Stimulated activated naive CD4-positive, alpha-beta T cell (primary cell): Measurements from ENCODE around the gene PALM.
"Not testable (repeated sequence)": the region's sequence is repeated elsewhere in the genome, so short reads cannot be mapped to it uniquely, and the experiment has no call there.

ENCODE experiments used
- DNase-seq, 6 experiments: peaks; one replicate each; lab custom pipeline; 2025; lab: John Stamatoyannopoulos, UW

Gene PALM

DNA sequence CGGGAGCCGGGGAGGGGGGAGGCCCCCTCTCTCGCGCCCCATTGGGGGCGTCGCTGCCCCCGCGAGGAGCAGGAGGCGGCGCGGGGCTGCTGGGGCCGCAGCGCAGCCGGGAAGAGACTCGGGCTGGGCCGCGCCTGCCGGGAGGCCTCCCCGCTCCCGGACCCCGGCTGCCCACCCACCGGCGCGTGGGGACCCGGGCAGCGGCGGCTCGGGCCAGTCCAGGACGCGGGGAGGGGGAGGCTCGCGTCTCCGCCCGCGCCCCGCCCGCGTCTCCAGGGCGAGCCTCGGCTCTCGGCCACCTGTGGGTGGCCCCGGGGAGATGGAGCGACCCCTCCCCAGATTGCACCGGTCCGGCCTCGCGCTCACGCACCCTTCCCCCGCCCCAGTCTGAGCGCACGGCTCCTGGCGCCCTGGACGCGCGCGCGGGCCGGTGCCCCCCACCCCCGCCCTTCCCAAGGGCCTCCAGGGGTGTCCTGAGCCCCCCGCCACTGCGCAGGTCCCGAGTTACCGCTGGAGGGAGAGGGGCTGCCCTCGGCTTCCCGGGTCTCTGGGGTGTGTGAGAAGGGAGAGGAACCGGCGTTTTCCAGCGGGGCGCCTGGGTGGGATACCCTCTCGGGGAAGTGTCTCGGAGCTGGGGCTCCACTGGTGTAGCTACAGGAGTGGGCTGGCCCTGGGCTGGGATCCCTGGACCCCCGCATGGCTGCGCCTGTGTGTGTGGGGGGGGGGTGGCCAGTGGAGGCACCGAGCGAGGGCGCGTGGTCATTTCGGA, 645 bp downstream of the PALM start:
- DNase-seq = no peak

DNA sequence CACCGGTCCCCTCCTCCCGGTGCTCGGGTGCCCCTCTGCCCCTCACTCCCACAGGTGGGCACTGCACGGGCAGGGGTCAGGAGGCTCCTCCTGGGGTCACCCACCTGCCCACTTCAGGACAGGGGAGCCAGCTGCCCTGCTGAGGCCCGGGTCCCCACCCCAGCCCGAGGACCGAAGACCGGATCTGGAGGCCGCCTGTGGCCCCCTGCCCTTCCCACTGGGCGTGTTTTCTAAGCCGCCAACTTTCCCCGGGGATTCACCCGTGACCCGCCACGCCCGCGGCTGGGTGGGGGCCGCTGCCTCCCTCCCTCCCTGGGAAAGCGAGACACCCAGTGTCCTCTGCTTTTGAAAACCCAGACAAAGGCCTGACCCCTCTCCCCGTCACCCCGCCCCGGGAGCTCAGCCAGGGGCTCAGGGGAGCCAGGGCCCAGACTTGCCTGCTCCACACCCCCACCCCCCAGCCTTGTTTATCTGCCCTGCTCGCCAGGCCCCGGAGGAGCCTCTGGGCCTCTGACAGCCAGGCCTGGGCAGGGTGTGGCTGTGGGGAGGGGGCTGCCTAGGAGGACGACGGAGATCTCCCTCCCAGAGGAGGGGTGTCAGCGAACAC, 1.3 kb downstream of the PALM start:
- no peak for DNase-seq

DNA sequence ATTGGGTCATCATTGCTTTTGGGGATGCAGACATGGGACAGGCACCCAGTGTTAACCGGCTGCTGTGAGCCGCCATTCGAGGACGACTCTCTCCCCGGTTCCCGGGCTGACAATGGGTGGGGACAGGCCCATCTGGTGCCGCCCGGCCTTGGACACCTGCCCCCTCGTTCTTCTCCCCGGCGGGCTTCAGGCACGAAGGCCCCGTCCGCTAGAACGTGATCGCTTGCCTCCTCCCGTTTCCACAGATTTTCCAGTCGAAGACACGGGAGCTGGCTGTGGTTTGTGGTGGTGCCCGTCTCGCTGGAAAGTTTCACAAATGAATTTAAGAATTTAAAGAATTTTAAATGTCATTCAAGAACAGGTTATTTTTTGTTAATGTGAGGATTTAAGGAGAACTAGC, 2.0 kb downstream of the PALM start:
- DNase-seq = no peak

DNA sequence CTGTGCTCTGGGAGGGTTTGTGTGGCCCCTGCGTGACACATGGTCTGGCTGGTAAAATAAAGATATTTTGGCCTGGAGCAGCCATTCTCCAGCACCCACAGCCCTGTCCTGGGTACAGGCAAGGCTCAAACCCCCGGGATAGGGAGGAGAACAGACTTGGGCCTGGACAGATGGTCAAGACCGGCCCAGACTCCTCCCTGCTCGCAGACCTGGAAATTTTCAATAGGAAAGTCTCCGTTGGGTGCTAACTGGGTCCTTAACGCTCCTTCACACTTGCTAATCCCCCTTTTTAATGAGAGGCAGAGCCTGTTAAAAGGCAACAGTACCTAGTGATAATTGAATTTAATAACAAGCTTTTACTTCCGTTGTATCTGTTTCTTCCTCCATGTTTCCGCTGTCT, 2.5 kb downstream of the PALM start:
- DNase-seq = no peak

DNA sequence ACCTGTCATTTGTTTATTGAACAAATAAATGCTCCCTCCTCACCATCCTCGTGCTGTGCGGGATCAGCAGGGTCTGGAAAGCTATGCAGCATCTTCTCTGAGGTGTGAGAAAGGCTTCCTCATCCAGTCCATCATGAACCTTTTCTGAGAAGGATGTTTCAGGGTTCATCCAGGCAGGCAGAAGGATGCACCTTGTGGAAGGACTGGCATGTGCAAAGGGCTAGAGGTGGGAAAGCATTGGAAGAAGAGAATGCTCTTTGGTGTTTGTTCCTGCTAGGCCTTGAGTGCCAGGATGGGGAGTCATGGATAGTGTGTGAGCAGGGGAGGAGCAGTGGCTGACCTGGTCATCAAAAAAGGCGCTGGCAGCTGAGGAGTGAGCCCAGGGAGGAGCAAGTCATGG, 6.6 kb downstream of the PALM start:
- DNase-seq = no peak

DNA sequence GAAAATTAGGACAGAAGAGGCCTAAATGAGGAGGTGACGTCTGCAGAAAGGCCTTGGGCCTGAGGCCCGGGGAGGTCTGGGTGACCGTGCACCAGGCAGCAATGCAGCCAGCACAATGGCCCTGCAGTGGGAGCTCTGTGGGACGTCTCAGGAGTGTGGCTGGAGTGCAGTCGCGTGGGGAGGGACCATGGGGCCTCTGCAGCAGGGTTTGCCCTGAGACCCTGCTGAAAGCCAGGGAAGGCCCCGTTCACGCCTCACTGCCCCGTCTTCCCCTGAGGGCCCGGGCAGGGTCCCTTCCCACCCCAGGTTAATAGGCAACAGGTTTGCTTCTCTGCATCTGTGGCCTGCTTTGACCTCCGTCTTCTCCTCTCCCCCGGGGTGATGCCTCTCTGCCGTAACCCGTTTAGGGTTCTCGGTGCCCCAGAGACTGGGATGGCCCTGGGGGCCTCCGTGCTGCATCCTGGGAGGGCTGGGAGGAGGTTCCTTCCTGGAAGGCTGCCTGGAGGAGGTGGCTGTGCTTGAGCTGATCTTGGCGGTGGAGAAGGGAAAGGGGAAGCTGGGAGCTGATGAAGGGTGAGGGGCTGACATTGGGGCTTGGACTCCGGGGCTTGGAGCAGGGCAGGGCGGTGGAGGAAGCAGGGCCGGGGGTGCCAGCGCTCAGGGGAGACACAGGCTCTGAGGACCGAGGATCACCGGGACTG, 9.7 kb downstream of the PALM start:
- DNase-seq = no peak

DNA sequence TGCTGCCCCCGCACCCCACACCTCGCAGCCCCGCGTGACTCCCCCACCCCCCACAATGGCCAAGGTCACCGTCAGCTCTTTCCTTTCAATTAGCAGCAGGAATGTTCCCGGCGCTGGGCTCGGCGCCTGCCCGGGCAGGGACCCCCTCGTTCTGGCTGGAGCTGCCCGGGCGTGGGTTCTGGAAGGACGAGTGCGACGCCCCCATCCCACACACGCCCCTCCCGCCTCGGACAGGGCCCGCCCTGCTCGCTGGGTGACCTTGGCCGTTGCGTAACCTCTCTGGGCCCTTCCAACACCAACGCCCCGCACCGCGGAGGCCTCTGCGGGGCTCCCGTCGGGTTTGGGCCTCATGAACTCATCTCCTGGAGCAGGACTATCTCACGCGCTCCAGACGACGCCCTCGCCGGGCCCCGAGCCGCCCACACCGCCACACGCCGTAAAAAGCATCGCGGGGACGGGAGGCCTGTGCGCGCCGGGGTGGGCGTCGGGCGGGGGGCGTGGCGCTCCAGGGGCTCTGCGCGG, 10.3 kb downstream of the PALM start:
- no peak for DNase-seq

DNA sequence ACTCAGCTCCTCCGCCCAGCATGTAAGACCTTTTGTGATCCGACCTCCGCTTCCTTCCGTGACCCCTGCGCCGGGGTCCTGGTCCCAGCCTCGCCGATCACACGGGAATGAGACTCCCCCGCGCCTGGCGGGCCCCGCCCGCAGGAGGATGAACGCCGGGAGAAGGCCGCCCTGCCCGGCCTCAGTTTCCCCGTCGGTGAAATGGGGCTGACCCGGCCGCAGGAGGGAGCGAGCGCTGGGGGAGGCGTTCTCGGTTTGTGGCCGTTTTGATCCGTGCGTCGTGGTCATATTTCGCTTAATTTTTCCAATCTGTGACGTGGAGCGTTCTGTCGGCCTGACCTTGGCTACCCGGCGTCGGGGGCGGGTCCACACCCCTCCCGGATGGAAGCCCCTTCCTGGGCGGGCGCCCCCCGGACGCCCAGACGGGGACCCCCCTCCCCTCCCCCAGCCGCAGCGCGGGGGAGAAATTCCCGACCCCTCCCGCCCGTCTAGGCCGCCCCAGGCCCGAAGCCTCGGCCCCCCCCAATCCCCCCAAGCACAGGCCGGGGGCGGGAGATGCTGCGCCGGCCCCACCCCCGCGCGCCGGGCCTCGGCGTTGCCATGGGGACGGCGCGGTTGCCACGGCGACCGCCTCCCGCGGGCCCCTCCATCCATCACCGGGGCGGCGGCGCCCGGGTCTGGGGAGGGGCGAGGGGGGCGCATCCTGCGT, 11.1 kb downstream of the PALM start:
- no peak for DNase-seq

DNA sequence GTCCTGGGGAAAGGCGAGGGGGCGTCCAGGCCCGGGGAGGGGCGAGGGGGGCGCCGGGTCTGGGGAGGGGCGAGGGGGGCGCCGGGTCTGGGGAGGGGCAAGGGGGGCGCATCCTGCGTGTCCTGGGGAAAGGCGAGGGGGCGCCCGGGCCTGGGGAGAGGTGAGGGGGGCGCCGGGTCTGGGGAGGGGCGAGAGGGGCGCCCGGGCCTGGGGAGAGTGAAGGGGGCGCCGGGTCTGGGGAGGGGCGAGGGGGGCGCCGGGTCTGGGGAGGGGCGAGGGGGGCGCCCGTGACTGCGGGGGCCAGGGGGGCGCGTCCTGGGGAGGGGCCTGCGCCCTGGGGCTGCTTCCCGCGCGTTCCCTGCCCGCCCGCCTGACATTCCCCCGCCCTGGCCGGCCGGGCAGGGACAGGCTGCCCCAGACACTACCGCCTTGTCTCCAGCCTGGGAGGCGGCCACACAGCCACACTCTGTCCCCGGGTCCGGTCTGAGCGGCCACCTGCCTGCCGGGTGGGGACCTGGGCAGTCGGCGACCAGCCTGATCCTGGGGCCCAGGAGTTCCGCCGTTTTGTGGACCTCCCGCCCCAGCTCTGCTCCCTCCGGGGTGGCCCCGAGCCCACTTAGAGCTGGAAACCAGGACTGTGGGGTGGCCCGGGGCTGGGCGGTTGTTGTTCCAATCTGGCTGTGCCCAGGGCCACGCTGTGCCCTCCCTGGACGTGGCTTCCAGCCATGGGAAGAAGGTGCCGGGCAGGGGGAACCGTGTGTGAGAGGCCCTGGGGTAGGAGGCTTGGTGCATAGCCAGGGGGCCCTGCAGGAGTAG, 11.8 kb downstream of the PALM start:
- DNase-seq = no peak

DNA sequence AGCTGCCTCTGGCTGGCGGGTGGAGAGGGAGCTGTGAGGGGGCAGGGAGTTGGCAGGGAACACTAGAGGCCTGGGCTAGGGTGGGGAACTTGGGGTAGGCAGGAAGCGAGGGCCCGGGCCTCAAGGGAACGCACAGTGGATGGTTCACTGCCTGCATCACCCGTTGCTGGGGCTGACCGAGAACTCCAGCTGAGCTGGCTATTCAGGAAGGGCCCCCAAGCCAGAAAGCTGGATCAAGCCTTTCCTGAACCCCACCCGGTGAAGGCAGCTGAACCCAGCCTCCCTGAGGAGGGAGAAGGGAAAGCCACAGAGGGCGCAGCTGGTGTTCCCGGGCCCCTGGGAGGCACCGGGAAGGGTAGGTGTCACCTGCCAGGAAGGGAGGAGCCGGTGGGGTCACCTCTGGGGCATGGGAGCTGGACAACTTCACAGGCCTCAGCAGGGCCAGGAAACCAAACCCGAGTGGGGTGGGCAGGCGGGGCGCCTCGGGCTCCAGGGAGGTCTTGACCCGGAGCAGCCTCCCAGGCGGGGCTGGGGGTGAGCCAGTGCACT, 13.9 kb downstream of the PALM start:
- no peak for DNase-seq

DNA sequence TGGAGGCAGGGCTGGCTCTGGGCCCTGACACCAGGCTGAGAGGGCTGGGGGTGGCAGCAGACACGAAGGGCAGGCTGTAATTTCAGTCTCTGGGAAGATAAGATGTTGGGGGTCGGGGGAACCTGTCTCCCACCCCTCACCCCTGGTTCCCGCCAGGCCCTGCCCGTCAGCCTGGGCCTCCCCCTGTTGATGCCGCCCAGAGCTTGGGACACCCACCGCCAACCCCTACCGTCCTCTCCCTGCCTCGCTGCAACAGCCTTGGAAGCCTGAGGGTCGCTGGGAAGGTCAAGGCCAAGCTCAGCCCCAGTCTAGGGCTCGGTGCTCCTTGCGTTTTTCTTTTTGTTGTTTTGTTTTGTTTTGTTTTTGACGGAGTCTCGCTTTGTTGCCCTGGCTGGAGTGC, 14.5 kb downstream of the PALM start:
- DNase-seq = no peak

DNA sequence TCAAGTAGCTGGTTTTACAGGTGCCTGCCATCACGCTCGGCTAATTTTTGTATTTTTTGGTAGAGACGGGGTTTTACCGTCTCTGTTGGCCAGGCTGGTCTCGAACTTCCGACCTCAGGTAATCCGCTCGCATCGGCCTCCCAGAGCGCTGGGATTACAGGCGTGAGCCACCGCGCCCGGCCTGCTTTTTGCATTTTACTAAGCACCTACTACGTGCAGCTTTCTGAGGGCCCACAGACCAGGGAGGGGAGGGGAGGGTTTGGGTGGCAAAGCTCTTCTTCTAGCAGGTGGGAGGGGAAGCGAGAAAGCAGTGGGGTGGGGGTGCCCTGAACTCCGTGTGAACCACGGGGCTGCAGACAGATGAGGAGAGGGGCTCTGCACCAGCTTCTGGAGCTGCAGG, 15.0 kb downstream of the PALM start:
- DNase-seq = no peak

DNA sequence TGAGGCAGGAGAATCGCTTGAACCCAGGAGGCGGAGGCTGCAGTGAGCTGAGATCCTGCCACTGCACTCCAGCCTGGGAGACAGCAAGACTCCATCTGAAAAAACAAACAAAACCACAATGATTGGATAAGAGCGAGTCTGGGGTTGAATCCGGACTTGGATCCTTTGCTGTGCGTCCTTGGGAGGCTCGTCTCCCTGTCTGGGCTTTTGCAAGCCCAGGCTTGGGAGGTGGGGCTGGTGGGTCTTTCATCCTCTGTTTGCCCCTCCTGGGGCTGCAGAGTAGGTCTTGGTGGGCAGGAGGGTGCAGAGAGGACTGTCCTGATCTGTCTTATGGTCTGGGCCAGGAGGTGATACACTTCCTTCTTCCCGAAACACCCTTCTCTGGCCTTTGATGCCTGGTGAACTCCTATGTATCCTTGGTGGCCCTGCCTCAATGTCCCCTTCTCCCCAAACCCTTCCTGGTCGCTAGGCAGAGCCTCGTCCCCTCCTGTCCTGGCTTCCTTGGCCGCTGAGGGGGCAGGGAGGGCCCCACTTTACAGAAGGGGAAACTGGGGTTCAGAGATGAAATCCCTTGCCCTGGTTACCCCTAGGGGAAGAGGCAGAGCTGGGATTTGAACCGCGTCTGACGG, 16.8 kb downstream of the PALM start:
- DNase-seq = no peak

DNA sequence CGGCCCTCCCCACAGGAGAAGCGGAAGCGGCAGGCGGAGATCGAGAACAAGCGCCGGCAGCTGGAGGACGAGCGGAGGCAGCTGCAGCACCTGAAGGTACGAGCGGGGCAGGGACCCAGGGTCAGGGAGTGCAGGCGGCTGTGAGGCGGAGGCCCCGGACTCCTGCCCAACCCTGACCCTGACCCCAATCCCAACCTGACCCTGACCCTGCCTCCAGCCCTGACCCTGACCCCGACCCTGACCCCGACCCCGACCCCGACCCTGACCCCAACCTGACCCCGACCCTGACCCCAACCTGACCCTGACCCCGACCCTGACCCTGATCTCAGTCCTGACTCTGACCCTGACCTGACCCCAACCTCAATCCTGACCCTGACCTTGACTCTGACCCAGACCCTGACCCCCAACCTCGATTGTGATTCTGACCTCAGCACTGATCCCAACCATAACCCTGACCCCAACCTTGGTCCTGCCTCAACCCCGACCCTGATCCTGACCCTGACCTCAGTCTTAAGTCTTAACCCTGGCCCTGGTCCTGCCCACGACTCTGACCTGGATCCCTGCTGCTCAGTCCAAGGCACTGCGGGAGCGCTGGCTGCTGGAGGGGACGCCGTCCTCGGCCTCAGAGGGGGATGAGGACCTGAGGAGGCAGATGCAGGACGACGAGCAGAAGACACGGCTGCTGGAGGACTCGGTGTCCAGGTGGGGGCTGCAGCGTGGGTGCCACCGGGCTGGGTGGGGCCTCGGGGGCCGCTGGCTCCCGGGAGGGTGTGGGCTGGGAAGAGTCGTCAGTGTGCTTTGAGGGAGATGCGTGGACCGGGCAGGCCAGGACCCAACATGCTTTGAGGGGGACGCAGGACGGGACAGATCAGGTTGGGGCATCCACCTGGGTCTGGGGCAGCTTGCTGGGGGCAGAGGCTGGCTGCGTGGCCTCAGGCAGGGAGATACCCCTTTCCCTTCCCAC, 18.5 kb downstream of the PALM start:
- no peak for DNase-seq

DNA sequence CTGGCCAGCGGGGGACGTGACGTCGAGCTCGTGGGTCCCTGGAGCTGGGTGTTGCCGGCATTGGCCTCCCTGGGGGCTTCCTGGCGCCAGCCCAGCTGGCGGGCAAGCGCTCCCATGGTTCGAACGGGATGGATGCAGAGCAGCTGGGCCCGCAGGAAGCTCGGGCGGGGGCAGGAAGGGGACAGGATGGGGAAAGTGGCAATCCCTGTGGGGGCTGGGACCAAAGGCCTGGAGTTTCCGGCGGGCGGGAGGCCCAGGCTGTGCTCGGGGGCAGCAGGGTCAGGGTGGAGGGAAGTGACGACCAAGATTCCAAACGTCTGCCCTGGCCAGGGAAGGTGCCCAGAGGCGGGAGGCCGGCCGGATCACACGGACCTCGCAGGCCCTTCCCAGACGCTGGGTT, 19.3 kb downstream of the PALM start:
- DNase-seq = no peak

DNA sequence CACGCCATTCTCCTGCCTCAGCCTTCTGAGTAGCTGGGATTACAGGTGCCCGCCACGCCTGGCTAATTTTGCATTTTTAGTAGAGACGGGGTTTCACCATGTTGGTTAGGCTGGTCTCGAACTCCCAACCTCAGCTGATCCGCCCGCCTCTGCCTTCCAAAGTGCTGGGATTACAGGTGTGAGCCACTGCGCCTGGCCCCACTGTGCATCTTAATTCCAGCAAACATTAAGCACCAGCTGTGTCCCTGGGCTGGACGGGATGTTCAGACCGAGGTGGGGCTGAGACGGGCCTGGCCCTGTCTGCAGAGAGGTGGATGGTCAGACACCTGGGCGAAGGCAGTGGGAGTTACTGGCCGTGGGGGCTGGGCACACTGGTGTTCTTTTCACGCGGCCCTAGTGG, 20.8 kb downstream of the PALM start:
- DNase-seq = not testable (repeated sequence)

DNA sequence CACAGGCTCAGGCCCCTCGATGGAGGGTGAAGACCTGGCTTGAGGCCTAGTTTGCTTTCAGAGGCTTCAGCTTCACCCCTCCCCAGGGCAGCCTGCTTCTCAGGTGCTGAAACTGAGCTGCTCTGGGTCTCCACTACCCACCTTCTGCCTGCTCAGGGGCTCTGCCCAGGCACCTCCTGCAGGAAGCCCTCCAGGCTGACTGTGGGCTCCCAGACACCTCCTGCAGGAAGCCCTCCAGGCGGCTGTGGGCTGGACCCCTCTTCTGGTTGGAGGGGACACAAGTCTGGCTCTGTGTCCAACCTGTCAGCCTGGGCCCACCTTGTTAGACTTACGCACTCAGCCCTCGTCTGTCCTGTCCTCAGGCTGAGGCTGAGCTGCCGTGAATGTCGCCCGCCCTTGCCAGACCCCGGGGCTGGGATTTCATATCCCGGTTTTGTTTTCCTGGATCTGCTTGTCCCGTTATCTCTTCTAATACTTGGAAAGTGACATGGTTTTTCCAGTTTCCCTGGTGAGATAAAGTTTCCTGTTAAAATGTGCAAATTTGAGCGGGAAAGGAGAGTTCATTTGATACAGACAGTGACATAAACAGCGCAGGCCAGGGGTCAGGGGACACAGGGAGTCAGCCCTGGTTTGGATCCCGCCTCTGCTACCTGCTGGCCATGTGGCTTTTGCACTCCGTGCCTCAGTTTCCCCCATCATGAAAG, 21.4 kb downstream of the PALM start:
- DNase-seq = no peak

DNA sequence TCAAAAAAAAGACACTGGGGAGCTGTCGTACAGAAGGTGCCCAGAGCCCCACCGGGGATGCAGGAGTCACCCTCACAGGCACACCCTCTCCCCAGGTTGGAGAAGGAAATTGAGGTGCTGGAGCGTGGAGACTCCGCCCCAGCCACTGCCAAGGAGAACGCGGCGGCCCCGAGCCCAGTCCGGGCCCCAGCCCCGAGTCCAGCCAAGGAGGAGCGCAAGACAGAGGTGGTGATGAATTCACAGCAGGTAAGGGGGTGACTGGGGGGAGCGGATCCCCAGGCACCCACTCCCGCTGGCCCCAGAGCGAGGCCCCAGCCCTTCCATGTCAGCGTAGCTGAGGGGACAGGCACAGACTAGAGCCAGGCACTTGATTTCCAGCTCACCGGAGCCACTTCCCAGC, 22.3 kb downstream of the PALM start:
- no peak for DNase-seq
